ENCODE data around the gene TRIML1. TPM values are rescaled to one million over a fixed set of nuclear protein-coding genes. Genes with fewer than 3 reads are reported as not detected.

The TRIML1 gene
- total RNA-seq, 4 donors from 2014 or later, result not detected

DNA sequence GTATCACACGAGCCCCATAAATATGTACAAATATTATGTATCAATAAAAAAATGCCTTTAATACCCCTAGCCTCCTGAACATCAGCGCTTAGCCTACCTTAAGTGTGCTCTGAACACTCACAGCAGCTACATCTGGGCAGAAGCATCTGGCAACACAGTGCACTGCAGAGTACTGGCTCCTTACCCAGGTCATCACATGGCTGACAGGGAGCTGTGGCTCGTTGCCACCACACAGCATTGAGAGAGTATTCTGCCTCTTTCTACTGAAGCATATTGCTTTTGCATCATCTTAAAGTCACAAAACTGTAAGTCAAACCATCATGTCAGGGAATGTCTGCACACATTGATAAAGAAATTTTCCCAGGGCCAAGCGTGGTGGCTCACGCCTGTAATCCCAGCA is 55.2 kb downstream of the TRIML1 start:
- no peaks in the 10 kb centered on the region for H3K27me3 ChIP-seq
- no peak overlapping the region for H3K27ac ChIP-seq
- no peaks in the 10 kb centered on the region for H3K9me3 ChIP-seq
- no peaks in the 10 kb centered on the region for H3K36me3 ChIP-seq
- no peak for DNase-seq
- H3K4me1 ChIP-seq, result no peaks in the 10 kb centered on the region
- H3K4me3 ChIP-seq, result no peak overlapping the region
- TF ChIP-seq POLR2A (IDR thresholded peaks at IDR 0.05), result no peak
- TF ChIP-seq, protein P1, sequence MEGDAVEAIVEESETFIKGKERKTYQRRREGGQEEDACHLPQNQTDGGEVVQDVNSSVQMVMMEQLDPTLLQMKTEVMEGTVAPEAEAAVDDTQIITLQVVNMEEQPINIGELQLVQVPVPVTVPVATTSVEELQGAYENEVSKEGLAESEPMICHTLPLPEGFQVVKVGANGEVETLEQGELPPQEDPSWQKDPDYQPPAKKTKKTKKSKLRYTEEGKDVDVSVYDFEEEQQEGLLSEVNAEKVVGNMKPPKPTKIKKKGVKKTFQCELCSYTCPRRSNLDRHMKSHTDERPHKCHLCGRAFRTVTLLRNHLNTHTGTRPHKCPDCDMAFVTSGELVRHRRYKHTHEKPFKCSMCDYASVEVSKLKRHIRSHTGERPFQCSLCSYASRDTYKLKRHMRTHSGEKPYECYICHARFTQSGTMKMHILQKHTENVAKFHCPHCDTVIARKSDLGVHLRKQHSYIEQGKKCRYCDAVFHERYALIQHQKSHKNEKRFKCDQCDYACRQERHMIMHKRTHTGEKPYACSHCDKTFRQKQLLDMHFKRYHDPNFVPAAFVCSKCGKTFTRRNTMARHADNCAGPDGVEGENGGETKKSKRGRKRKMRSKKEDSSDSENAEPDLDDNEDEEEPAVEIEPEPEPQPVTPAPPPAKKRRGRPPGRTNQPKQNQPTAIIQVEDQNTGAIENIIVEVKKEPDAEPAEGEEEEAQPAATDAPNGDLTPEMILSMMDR (IDR thresholded peaks at IDR 0.05 in 4 of 5, conservative IDR thresholded peaks at IDR 0.05 in 1 of 5), result no peak
- ATAC-seq, result no peak
- intact Hi-C loops (cut with DNase I; ENCODE audit: low total_unique reads) (no loop called here), in situ Hi-C loops (cut with MboI; ENCODE audit: low sequenced_read_pairs in 4 of 4) (no loop called here)

DNA sequence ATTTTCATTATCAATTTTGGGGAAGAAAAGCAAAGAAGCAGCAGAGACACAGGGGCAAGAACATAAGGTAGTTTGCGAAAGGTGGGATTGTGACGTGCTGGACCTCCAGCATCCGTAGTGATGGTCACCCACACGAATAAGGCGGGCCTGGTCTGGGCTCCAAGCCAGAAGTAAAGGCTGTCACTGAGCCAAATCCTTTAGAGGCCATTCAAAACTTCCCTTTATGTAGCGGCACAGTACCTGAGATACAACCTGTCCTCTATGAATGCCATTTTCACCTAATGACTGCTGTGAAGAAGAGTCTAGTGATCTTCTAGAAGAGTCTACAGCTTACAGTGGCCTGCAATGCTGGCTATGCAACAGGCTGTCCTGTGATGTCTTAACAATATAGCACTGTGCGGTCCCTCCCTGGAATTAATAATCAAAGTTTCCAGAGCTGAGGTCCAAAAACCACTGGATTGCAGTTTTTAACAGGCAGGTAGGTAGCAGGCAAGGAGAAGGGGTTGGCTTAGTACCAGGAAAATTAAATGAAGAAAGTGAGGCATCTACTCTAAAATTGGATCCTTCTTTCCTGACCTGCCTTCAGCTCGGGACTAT is 56.2 kb downstream of the TRIML1 start:
- TF ChIP-seq, protein P1 (IDR thresholded peaks at IDR 0.05 in 4 of 5, conservative IDR thresholded peaks at IDR 0.05 in 1 of 5), result no peak
- TF ChIP-seq POLR2A (IDR thresholded peaks at IDR 0.05), result no peak
- no peak overlapping the region for H3K4me3 ChIP-seq
- H3K27ac ChIP-seq, result no peak overlapping the region
- DNase-seq, result no peak
- no peak for ATAC-seq
- no peaks in the 10 kb centered on the region for H3K36me3 ChIP-seq
- intact Hi-C loops (cut with DNase I; ENCODE audit: low total_unique reads) (no loop called here), in situ Hi-C loops (cut with MboI; ENCODE audit: low sequenced_read_pairs in 4 of 4) (no loop called here)
- no peaks in the 10 kb centered on the region for H3K9me3 ChIP-seq
- no peaks in the 10 kb centered on the region for H3K27me3 ChIP-seq
- H3K4me1 ChIP-seq, result no peaks in the 10 kb centered on the region

DNA sequence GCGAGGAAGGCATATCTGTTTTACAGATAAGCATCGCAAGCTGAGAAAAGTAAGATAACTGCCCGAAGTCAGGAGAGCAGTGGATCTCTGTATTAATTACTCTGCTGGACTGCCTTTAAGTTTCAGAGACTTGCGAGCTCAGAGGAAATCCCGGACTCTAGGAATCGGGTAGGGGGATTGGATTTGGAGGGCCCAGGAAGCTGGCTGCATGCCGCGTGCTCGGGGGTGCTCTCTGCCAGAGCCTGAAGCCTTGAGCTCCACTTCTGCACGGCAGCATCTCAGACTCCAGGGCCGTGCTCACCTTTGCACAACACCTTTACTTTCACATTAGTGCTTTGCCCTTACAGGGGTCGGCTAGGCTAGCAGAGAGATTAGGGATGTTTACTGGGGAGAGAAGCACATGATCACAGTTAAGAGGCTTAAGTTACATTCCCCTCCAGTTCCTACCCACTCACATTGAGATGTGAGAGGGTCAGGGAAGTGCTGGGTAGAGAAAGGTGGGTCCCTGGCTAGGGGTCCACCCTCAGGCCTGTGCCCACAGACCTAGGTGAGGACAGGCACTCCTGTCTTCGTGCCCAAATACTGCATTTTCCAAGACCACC is 57.0 kb downstream of the TRIML1 start:
- ATAC-seq, result no peak
- Histone ChIP-seq H3K4me1 (no peaks in the 10 kb centered on the region), H3K36me3 (no peaks in the 10 kb centered on the region), H3K4me3 (no peak overlapping the region), H3K9me3 (no peaks in the 10 kb centered on the region), H3K27ac (no peak overlapping the region), H3K27me3 (no peaks in the 10 kb centered on the region)
- no peak for TF ChIP-seq POLR2A (IDR thresholded peaks at IDR 0.05)
- TF ChIP-seq, protein P1 (IDR thresholded peaks at IDR 0.05 in 4 of 5, conservative IDR thresholded peaks at IDR 0.05 in 1 of 5), result no peak
- DNase-seq, result no peak
- intact Hi-C loops (cut with DNase I; ENCODE audit: low total_unique reads), result no loop called here
- in situ Hi-C loops (cut with MboI; ENCODE audit: low sequenced_read_pairs in 4 of 4), result no loop called here

Other genes starting within 250 kb of the TRIML1 start
- not detected for gene ZFP42, start 143.7 kb upstream of the TRIML1 start, total RNA-seq
- gene TRIML2, start 29.8 kb upstream of the TRIML1 start, total RNA-seq, result not detected

Data from gastrocnemius medialis (tissue), 4 donors.